Liver (tissue), 9 donors: ENCODE results near the gene MYO18B. TPM values are rescaled to one million over a fixed set of nuclear protein-coding genes. Genes with fewer than 3 reads are reported as not detected.

Experiments
- DNase-seq: peaks from one replicate; pipeline ENCODE4 v3.0.0-alpha.2; 2017; ENCODE audit warnings: low spot score
- H3K27ac ChIP-seq, 2 donors: one replicate each; pipeline ENCODE4 v1.7.0; 2013; ENCODE audit warnings: inconsistent platforms in 2 of 2, low read length in 2 of 2, control low read depth in 1 of 2, low read depth in 1 of 2, mild to moderate bottlenecking in 1 of 2
- H3K27me3 ChIP-seq, 4 donors: one replicate each; pipeline versions ENCODE4 v1.6.1 to v1.7.0; 2013; ENCODE audit warnings: low read length in 3 of 4, inconsistent platforms in 1 of 4, mild to moderate bottlenecking in 1 of 4, moderate library complexity in 1 of 4; ENCODE audit not compliant: control insufficient read depth in 4 of 4, insufficient read depth in 4 of 4
- H3K36me3 ChIP-seq, 4 donors: one replicate each; pipeline versions ENCODE4 v1.6.1 to v1.7.0; 2013; ENCODE audit warnings: low read length in 3 of 4, mild to moderate bottlenecking in 3 of 4, low read depth in 1 of 4, moderate library complexity in 1 of 4; ENCODE audit not compliant: control insufficient read depth in 4 of 4, insufficient read depth in 3 of 4
- H3K4me1 ChIP-seq, 4 donors: one replicate each; pipeline versions ENCODE4 v1.6.1 to v1.7.0; 2013; ENCODE audit warnings: low read length in 3 of 4, mild to moderate bottlenecking in 3 of 4, moderate library complexity in 1 of 4; ENCODE audit not compliant: control insufficient read depth in 4 of 4, insufficient read depth in 4 of 4
- H3K4me3 ChIP-seq, 3 donors: one replicate each; pipeline versions ENCODE4 v1.6.1 to v1.7.0; 2013; ENCODE audit warnings: low read length in 3 of 3, control low read depth in 1 of 3, low read depth in 1 of 3, mild to moderate bottlenecking in 1 of 3
- H3K9ac ChIP-seq, 2 donors: one replicate each; pipeline ENCODE4 v1.7.0; 2013; ENCODE audit warnings: low read length in 2 of 2, mild to moderate bottlenecking in 2 of 2, moderate library complexity in 2 of 2, control low read depth in 1 of 2, low read depth in 1 of 2
- H3K9me3 ChIP-seq, 4 donors: one replicate each; pipeline versions ENCODE4 v1.6.1 to v1.7.0; 2013; ENCODE audit warnings: low read length in 3 of 4; ENCODE audit not compliant: control insufficient read depth in 4 of 4
- EGR1 ChIP-seq, 2 donors: IDR thresholded peaks; 2 replicates each; pipeline ENCODE4 v1.6.1; 2016 to 2018; ENCODE audit warnings: antibody characterized with exemption in 2 of 2, low read depth in 2 of 2
- FOXA1 ChIP-seq: IDR thresholded peaks from 2 replicates; pipeline ENCODE4 v1.6.1; 2016; ENCODE audit warnings: antibody characterized with exemption
- FOXA2 ChIP-seq: IDR thresholded peaks from 2 replicates; pipeline ENCODE4 v1.6.1; 2016; ENCODE audit warnings: antibody characterized with exemption
- GABPA ChIP-seq, 2 donors: IDR thresholded peaks in 1 of 2; conservative IDR thresholded peaks in 1 of 2; 2 replicates each; pipeline ENCODE4 v1.6.1; 2016; ENCODE audit warnings: antibody characterized with exemption in 2 of 2, mild to moderate bottlenecking in 1 of 2, moderate library complexity in 1 of 2
- HNF4A ChIP-seq, 2 donors: conservative IDR thresholded peaks; 2 replicates each; pipeline ENCODE4 v1.6.1; 2016; ENCODE audit warnings: antibody characterized with exemption in 2 of 2, mild to moderate bottlenecking in 2 of 2
- HNF4G ChIP-seq: IDR thresholded peaks from 2 replicates; pipeline ENCODE4 v1.6.1; 2016; ENCODE audit warnings: antibody characterized with exemption
- JUND ChIP-seq, 2 donors: IDR thresholded peaks; 2 replicates each; pipeline ENCODE4 v1.6.1; 2016; ENCODE audit warnings: antibody characterized with exemption in 2 of 2
- NR2F2 ChIP-seq: IDR thresholded peaks from 2 replicates; pipeline ENCODE4 v1.6.1; 2016; ENCODE audit warnings: antibody characterized with exemption
- RAD21 ChIP-seq, 2 donors: IDR thresholded peaks; 2 replicates each; pipeline ENCODE4 v1.6.1; 2016; ENCODE audit warnings: antibody characterized with exemption in 2 of 2, mild to moderate bottlenecking in 2 of 2
- RXRA ChIP-seq, 2 donors: IDR thresholded peaks; 2 replicates each; pipeline ENCODE4 v1.6.1; 2017 to 2018; ENCODE audit warnings: antibody characterized with exemption in 2 of 2, mild to moderate bottlenecking in 1 of 2
- SP1 ChIP-seq: IDR thresholded peaks from 2 replicates; pipeline ENCODE4 v1.6.1; 2018; ENCODE audit warnings: antibody characterized with exemption, mild to moderate bottlenecking
- TAF1 ChIP-seq: conservative IDR thresholded peaks from 2 replicates; pipeline ENCODE4 v1.6.1; 2016; ENCODE audit warnings: antibody characterized with exemption, mild to moderate bottlenecking
- YY1 ChIP-seq: IDR thresholded peaks from 2 replicates; pipeline ENCODE4 v1.6.1; 2016; ENCODE audit warnings: antibody characterized with exemption, mild to moderate bottlenecking
- WGBS: extraction: QIAGEN DNeasy Blood & Tissue Kit; methylation state at CpG from one replicate; pipeline ENCODE4 v1.1.7; 2013; 5-methylcytosine and 5-hydroxymethylcytosine counted together
- polyA plus RNA-seq, 2 donors: library from polyadenylated mRNA; stranded (reverse) in 1 of 2; unstranded in 1 of 2; fragments of 200-250 nt in 1 of 2; fragments of >200 nt in 1 of 2; fragmentation: Nextera tagmentation in 1 of 2; extraction: Ambion mirVana in 1 of 2; gene quantifications; one replicate each; pipeline versions ENCODE4 v1.2.1 to v1.2.3, GENCODE V29; 2013 to 2015
- total RNA-seq, 2 donors: library from RNA; depleted of rRNA; stranded (reverse); fragments of >200 nt; gene quantifications; one replicate each; pipeline ENCODE4 v1.2.3, GENCODE V29; 2014
- TF ChIP-seq, protein P1 (sequence below): IDR thresholded peaks from 2 replicates; pipeline ENCODE4 v1.6.1; 2016; ENCODE audit warnings: antibody characterized with exemption
- TF ChIP-seq, protein P2 (sequence below): IDR thresholded peaks from 2 replicates; pipeline ENCODE4 v1.6.1; 2016; ENCODE audit warnings: antibody characterized with exemption, mild to moderate bottlenecking
- TF ChIP-seq, protein P3 (sequence below): IDR thresholded peaks from 2 replicates; pipeline ENCODE4 v1.6.1; 2016; ENCODE audit warnings: antibody characterized with exemption
- TF ChIP-seq, protein P4 (sequence below): fragments of 150-350 bp; IDR thresholded peaks from 2 replicates; pipeline ENCODE4 v1.5.1; 2017; ENCODE audit warnings: improper control_type of control experiment, low read depth, low read length; ENCODE audit not compliant: missing input control
- TF ChIP-seq, protein P5 (sequence below): IDR thresholded peaks from 2 replicates; pipeline ENCODE4 v1.6.1; 2016; ENCODE audit warnings: antibody characterized with exemption
- donor health status: healthy.
- donor health status: healthy.
- donor health status: healthy.
- donor health status: healthy.
- donor health status: healthy.

MYO18B gene
- total and polyA plus RNA-seq, 4 donors, result under 0.01 to 4.2 (median 0.02) TPM; not detected in 1

DNA sequence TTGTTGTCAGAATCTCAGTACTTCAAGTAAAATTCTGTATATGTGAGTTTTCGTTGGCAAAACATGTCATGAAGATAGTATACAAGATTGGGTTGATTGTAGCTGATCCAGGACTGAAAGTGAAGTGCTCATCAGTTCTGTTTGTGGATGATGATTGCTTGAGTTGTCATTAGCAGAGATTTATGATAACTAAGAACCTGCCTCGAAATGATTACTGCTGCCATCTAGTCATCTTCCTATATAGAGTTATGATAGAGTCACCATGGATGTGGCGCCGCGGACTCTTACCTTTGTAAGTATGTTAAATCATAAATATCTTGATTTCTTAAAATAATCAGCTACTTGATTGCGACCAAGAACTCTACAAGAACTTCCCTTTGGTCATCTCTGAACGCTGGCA, 27.9 kb upstream of the MYO18B start:
- WGBS, result 94% methylated on average over 7 of the region's 7 CpGs
- no peak for DNase-seq

DNA sequence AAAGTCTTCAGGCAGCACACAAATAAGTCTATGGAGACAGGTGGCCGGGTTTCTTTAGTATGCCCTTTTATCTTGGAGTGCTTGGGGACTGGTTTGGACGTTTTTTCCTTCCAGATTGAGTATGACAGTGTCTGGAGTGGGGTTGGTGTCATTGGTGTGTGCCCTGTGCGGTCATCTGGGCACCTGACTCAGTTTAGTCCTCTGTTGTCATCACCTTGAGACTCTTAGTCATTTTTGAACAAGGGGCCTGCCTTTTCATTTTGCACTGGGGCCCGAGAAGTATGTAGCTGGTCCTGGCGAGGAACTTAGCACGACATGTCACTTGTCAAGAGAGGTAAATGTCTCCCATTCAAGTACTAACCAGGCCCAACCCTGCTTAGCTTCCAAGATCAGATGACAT, 27.2 kb upstream of the MYO18B start:
- H3K36me3 ChIP-seq, result no peaks in the 10 kb centered on the region
- no peaks in the 10 kb centered on the region for H3K9me3 ChIP-seq
- no peaks in the 10 kb centered on the region for H3K4me1 ChIP-seq
- no peaks in the 10 kb centered on the region for H3K27me3 ChIP-seq
- no peak overlapping the region for H3K27ac ChIP-seq
- no peak overlapping the region for H3K9ac ChIP-seq
- no peak for DNase-seq
- WGBS, result 76% methylated on average over 6 of the region's 6 CpGs
- no peak for TF ChIP-seq TAF1
- no peak for TF ChIP-seq FOXA2
- TF ChIP-seq EGR1 (IDR thresholded peaks at IDR 0.05; ENCODE audit: low read depth in 2 of 2), result no peak
- TF ChIP-seq, protein P1, sequence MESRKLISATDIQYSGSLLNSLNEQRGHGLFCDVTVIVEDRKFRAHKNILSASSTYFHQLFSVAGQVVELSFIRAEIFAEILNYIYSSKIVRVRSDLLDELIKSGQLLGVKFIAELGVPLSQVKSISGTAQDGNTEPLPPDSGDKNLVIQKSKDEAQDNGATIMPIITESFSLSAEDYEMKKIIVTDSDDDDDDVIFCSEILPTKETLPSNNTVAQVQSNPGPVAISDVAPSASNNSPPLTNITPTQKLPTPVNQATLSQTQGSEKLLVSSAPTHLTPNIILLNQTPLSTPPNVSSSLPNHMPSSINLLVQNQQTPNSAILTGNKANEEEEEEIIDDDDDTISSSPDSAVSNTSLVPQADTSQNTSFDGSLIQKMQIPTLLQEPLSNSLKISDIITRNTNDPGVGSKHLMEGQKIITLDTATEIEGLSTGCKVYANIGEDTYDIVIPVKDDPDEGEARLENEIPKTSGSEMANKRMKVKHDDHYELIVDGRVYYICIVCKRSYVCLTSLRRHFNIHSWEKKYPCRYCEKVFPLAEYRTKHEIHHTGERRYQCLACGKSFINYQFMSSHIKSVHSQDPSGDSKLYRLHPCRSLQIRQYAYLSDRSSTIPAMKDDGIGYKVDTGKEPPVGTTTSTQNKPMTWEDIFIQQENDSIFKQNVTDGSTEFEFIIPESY, result no peak
- TF ChIP-seq YY1, result no peak
- TF ChIP-seq NR2F2, result no peak
- TF ChIP-seq GABPA (IDR thresholded peaks at IDR 0.05 in 1 of 2, conservative IDR thresholded peaks at IDR 0.05 in 1 of 2), result no peak
- TF ChIP-seq, protein P2, sequence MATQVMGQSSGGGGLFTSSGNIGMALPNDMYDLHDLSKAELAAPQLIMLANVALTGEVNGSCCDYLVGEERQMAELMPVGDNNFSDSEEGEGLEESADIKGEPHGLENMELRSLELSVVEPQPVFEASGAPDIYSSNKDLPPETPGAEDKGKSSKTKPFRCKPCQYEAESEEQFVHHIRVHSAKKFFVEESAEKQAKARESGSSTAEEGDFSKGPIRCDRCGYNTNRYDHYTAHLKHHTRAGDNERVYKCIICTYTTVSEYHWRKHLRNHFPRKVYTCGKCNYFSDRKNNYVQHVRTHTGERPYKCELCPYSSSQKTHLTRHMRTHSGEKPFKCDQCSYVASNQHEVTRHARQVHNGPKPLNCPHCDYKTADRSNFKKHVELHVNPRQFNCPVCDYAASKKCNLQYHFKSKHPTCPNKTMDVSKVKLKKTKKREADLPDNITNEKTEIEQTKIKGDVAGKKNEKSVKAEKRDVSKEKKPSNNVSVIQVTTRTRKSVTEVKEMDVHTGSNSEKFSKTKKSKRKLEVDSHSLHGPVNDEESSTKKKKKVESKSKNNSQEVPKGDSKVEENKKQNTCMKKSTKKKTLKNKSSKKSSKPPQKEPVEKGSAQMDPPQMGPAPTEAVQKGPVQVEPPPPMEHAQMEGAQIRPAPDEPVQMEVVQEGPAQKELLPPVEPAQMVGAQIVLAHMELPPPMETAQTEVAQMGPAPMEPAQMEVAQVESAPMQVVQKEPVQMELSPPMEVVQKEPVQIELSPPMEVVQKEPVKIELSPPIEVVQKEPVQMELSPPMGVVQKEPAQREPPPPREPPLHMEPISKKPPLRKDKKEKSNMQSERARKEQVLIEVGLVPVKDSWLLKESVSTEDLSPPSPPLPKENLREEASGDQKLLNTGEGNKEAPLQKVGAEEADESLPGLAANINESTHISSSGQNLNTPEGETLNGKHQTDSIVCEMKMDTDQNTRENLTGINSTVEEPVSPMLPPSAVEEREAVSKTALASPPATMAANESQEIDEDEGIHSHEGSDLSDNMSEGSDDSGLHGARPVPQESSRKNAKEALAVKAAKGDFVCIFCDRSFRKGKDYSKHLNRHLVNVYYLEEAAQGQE, result no peak
- TF ChIP-seq, protein P3, sequence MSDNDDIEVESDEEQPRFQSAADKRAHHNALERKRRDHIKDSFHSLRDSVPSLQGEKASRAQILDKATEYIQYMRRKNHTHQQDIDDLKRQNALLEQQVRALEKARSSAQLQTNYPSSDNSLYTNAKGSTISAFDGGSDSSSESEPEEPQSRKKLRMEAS, result no peak
- TF ChIP-seq SP1, result no peak
- TF ChIP-seq, protein P4, sequence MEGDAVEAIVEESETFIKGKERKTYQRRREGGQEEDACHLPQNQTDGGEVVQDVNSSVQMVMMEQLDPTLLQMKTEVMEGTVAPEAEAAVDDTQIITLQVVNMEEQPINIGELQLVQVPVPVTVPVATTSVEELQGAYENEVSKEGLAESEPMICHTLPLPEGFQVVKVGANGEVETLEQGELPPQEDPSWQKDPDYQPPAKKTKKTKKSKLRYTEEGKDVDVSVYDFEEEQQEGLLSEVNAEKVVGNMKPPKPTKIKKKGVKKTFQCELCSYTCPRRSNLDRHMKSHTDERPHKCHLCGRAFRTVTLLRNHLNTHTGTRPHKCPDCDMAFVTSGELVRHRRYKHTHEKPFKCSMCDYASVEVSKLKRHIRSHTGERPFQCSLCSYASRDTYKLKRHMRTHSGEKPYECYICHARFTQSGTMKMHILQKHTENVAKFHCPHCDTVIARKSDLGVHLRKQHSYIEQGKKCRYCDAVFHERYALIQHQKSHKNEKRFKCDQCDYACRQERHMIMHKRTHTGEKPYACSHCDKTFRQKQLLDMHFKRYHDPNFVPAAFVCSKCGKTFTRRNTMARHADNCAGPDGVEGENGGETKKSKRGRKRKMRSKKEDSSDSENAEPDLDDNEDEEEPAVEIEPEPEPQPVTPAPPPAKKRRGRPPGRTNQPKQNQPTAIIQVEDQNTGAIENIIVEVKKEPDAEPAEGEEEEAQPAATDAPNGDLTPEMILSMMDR, result no peak
- TF ChIP-seq RXRA (IDR thresholded peaks at IDR 0.05), result no peak
- no peak for TF ChIP-seq JUND (IDR thresholded peaks at IDR 0.05)
- TF ChIP-seq RAD21 (IDR thresholded peaks at IDR 0.05), result no peak
- no peak for TF ChIP-seq HNF4A (conservative IDR thresholded peaks at IDR 0.05)
- TF ChIP-seq FOXA1, result no peak
- TF ChIP-seq, protein P5, sequence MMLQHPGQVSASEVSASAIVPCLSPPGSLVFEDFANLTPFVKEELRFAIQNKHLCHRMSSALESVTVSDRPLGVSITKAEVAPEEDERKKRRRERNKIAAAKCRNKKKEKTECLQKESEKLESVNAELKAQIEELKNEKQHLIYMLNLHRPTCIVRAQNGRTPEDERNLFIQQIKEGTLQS, result no peak
- TF ChIP-seq HNF4G, result no peak
- no peak overlapping the region for H3K4me3 ChIP-seq

More for the DNA sequence above, 27.9 kb upstream of the MYO18B start:
- TF ChIP-seq FOXA1 (no peak), RAD21 (IDR thresholded peaks at IDR 0.05) (no peak)
- no peaks in the 10 kb centered on the region for H3K27me3 ChIP-seq
- H3K27ac ChIP-seq, result no peak overlapping the region
- no peak overlapping the region for H3K4me3 ChIP-seq
- no peak overlapping the region for H3K9ac ChIP-seq
- no peaks in the 10 kb centered on the region for H3K36me3 ChIP-seq
- no peaks in the 10 kb centered on the region for H3K9me3 ChIP-seq
- H3K4me1 ChIP-seq, result no peaks in the 10 kb centered on the region
